Smooth muscle cell (in vitro differentiated cells): ENCODE results near the gene ABCC3. TPM values are rescaled to one million over a fixed set of nuclear protein-coding genes. Genes with fewer than 3 reads are reported as not detected.

ENCODE experiments used
- DNase-seq: peaks from one replicate; lab custom pipeline; 2025; ENCODE audit not compliant: unreplicated experiment; lab: John Stamatoyannopoulos, UW
- H2AFZ ChIP-seq: fragments of 200-600 bp; sonication (generic); 2 replicates; pipeline ENCODE4 v1.6.0; 2016; ENCODE audit warnings: antibody characterized with exemption, low read depth, mild to moderate bottlenecking
- H3F3A ChIP-seq: fragments of 200-600 bp; sonication (generic); 2 replicates; pipeline ENCODE4 v1.6.0; 2017; ENCODE audit warnings: antibody characterized with exemption, low read depth
- H3K27ac ChIP-seq: fragments of 200-600 bp; sonication (generic); 2 replicates; pipeline ENCODE4 v1.5.1; 2016; ENCODE audit warnings: low read depth, mild to moderate bottlenecking
- H3K27me3 ChIP-seq: fragments of 200-600 bp; sonication (generic); 2 replicates; pipeline ENCODE4 v1.6.1; 2016; ENCODE audit warnings: low read depth, mild to moderate bottlenecking
- H3K36me3 ChIP-seq: fragments of 200-600 bp; sonication (generic); 2 replicates; pipeline ENCODE4 v1.5.1; 2016; ENCODE audit warnings: low read depth
- H3K4me1 ChIP-seq: fragments of 200-600 bp; sonication (generic); 2 replicates; pipeline ENCODE4 v1.5.1; 2016; ENCODE audit warnings: low read depth
- H3K4me2 ChIP-seq: fragments of 200-600 bp; sonication (generic); 2 replicates; pipeline ENCODE4 v1.6.0; 2016; ENCODE audit warnings: mild to moderate bottlenecking
- H3K4me3 ChIP-seq: fragments of 200-600 bp; sonication (generic); 2 replicates; pipeline ENCODE4 v1.5.1; 2016; ENCODE audit warnings: mild to moderate bottlenecking
- H3K79me2 ChIP-seq: fragments of 200-600 bp; sonication (generic); 2 replicates; pipeline ENCODE4 v1.6.0; 2016; ENCODE audit warnings: low read depth, mild to moderate bottlenecking
- H3K9ac ChIP-seq: fragments of 200-600 bp; sonication (generic); 2 replicates; pipeline ENCODE4 v1.6.0; 2016; ENCODE audit warnings: low read depth
- H3K9me3 ChIP-seq: fragments of 200-600 bp; sonication (generic); replicated peaks from 2 replicates; pipeline ENCODE4 v1.5.1; 2016; ENCODE audit warnings: low read depth
- H4K20me1 ChIP-seq: fragments of 200-600 bp; sonication (generic); 2 replicates; pipeline ENCODE4 v1.6.0; 2016; ENCODE audit warnings: low read depth
- CTCF ChIP-seq: fragments of 200-600 bp; sonication (generic); IDR thresholded peaks from 2 replicates; pipeline ENCODE4 v1.5.1; 2017; ENCODE audit warnings: borderline replicate concordance, mild to moderate bottlenecking, antibody characterized with exemption; ENCODE audit not compliant: insufficient read depth, poor library complexity, severe bottlenecking
- WGBS: methylation state at CpG from one replicate; pipeline ENCODE4 v1.1.7; 2016; ENCODE audit warnings: low lambda C conversion rate; 5-methylcytosine and 5-hydroxymethylcytosine counted together
- polyA plus RNA-seq: library from polyadenylated mRNA; unstranded; fragments of >200 nt; fragmentation: Nextera tagmentation; extraction: Ambion mirVana; gene quantifications from 2 replicates; pipeline ENCODE4 v1.2.1, GENCODE V29; 2016
- total RNA-seq: library from RNA; depleted of rRNA; stranded (reverse); fragments of >200 nt; gene quantifications from 2 replicates; pipeline ENCODE4 v1.2.3, GENCODE V29; 2014

The ABCC3 gene
- total and polyA plus RNA-seq, 2 experiments from 2014 or later = 1.3 TPM

- H3F3A ChIP-seq = no peaks in the 10 kb centered on the region
- H3K36me3 ChIP-seq = no peaks in the 10 kb centered on the region
- H3K9me3 ChIP-seq = no peaks in the 10 kb centered on the region
- H3K4me1 ChIP-seq = peaks cover 9% of the 10 kb centered on the region
- no peaks in the 10 kb centered on the region for H3K27me3 ChIP-seq
- TF ChIP-seq CTCF = no peak
- H3K9ac ChIP-seq = no peak overlapping the region
- no peak overlapping the region for H3K4me3 ChIP-seq
- H3K4me2 ChIP-seq = peak overlapping the region; percentile 18
- no peak for DNase-seq
- H3K79me2 ChIP-seq = no peaks in the 10 kb centered on the region
- 87% methylated on average over 5 of the region's 5 CpGs for WGBS
- H4K20me1 ChIP-seq = no peaks in the 10 kb centered on the region
- no peak overlapping the region for H3K27ac ChIP-seq
- no peak overlapping the region for H2AFZ ChIP-seq
Measured at GRCh38 chr17:50661348-50661747, 26.7 kb downstream of the ABCC3 start.

- Histone ChIP-seq H3F3A (no peaks in the 10 kb centered on the region), H3K9me3 (no peaks in the 10 kb centered on the region), H3K4me3 (no peak overlapping the region), H3K9ac (no peak overlapping the region), H2AFZ (peak overlapping the region; percentile 33), H3K27ac (no peak overlapping the region), H3K79me2 (no peaks in the 10 kb centered on the region), H3K36me3 (no peaks in the 10 kb centered on the region), H3K27me3 (no peaks in the 10 kb centered on the region), H3K4me1 (peaks cover 9% of the 10 kb centered on the region), H4K20me1 (no peaks in the 10 kb centered on the region), H3K4me2 (peak overlapping the region; percentile 18)
- WGBS = 66% methylated on average over 9 of the region's 9 CpGs
- no peak for DNase-seq
- TF ChIP-seq CTCF = no peak
Measured at GRCh38 chr17:50661795-50662391, 27.2 kb downstream of the ABCC3 start.

- Histone ChIP-seq H4K20me1 (no peaks in the 10 kb centered on the region), H3K9me3 (no peaks in the 10 kb centered on the region), H3K4me3 (no peak overlapping the region), H2AFZ (no peak overlapping the region), H3K4me1 (peaks cover 9% of the 10 kb centered on the region), H3K4me2 (no peak overlapping the region), H3K79me2 (no peaks in the 10 kb centered on the region), H3K27ac (no peak overlapping the region), H3K9ac (no peak overlapping the region), H3F3A (no peaks in the 10 kb centered on the region), H3K27me3 (no peaks in the 10 kb centered on the region), H3K36me3 (no peaks in the 10 kb centered on the region)
- TF ChIP-seq CTCF = no peak
- WGBS = 97% methylated on average over 9 of the region's 9 CpGs
- DNase-seq = no peak
Measured at GRCh38 chr17:50662632-50663225, 28.0 kb downstream of the ABCC3 start.
